GM18858 (cell line): Measurements from ENCODE around the gene GNG11.
"Not testable (repeated sequence)": the region's sequence is repeated elsewhere in the genome, so short reads cannot be mapped to it uniquely, and the experiment has no call there.

ENCODE experiments used
- ATAC-seq: cut with Tn5 transposase; IDR thresholded peaks from one replicate; pipeline ENCODE4 v1.9.1; 2021; ENCODE audit not compliant: unreplicated experiment

GNG11 gene

GRCh38 chr7:93911242-93911641 is 10.3 kb upstream of the GNG11 start:
- ATAC-seq = not testable (repeated sequence)

GRCh38 chr7:93911661-93912060 is 9.9 kb upstream of the GNG11 start:
- not testable (repeated sequence) for ATAC-seq

- ATAC-seq = no peak
These were observed 8.3 kb upstream of the GNG11 start for GRCh38 chr7:93913197-93913596.

- no peak for ATAC-seq
These were observed 6.9 kb upstream of the GNG11 start for GRCh38 chr7:93914581-93915066.

GRCh38 chr7:93915206-93915842 is 6.2 kb upstream of the GNG11 start:
- ATAC-seq = not testable (repeated sequence)

GRCh38 chr7:93915888-93916287 is 5.6 kb upstream of the GNG11 start:
- peak; percentile 56 for ATAC-seq

GRCh38 chr7:93916315-93916714 is 5.2 kb upstream of the GNG11 start:
- ATAC-seq = peak; percentile 8

GRCh38 chr7:93920496-93921182 is 896 bp upstream of the GNG11 start:
- no peak for ATAC-seq

- ATAC-seq = no peak
These were observed 349 bp upstream of the GNG11 start for GRCh38 chr7:93921186-93921585.

GRCh38 chr7:93923296-93923695 is 1.8 kb downstream of the GNG11 start:
- no peak for ATAC-seq

- ATAC-seq = no peak
These were observed 2.4 kb downstream of the GNG11 start for GRCh38 chr7:93923942-93924341.

GRCh38 chr7:93926800-93927199 is 5.3 kb downstream of the GNG11 start:
- no peak for ATAC-seq

- no peak for ATAC-seq
These were observed 6.0 kb downstream of the GNG11 start for GRCh38 chr7:93927585-93927984.

GRCh38 chr7:93931655-93932054 is 10.1 kb downstream of the GNG11 start:
- ATAC-seq = no peak

- no peak for ATAC-seq
These were observed 11.6 kb downstream of the GNG11 start for GRCh38 chr7:93933156-93933555.

- ATAC-seq = no peak
These were observed 13.6 kb downstream of the GNG11 start for GRCh38 chr7:93935102-93935501.

GRCh38 chr7:93937818-93938217 is 16.3 kb downstream of the GNG11 start:
- no peak for ATAC-seq

- ATAC-seq = no peak
These were observed 16.8 kb downstream of the GNG11 start for GRCh38 chr7:93938293-93938692.

- ATAC-seq = no peak
These were observed 20.4 kb downstream of the GNG11 start for GRCh38 chr7:93941945-93942344.

- no peak for ATAC-seq
These were observed 22.4 kb downstream of the GNG11 start for GRCh38 chr7:93943816-93944540.

GRCh38 chr7:93944673-93945072 is 23.1 kb downstream of the GNG11 start:
- ATAC-seq = no peak

GRCh38 chr7:93945083-93945482 is 23.5 kb downstream of the GNG11 start:
- no peak for ATAC-seq
